Measurements from ENCODE around the gene RFK. TPM values are rescaled to one million over a fixed set of nuclear protein-coding genes. Genes with fewer than 3 reads are reported as not detected.

RFK gene
- total RNA-seq, 1 experiment from 2014 or later, result 14.0 TPM

GRCh38 chr9:76401176-76401575, 7.0 kb upstream of the RFK start:
- intact Hi-C loops (cut with micrococcal nuclease; ENCODE audit: unreplicated experiment), result loop anchor here (5.0 kb wide), 1 partner anchor 41 kb away; no protein-coding TSS in a partner anchor
- TF ChIP-seq CTCF (IDR thresholded peaks at IDR 0.05; ENCODE audit: unreplicated experiment), result no peak
- H3K4me1 Mint-ChIP-seq (ENCODE audit: low read depth, unreplicated experiment), result peaks cover 28% of the 10 kb centered on the region
- no peak overlapping the region for H3K27ac Mint-ChIP-seq (ENCODE audit: unreplicated experiment)
- H3K27me3 Mint-ChIP-seq (ENCODE audit: unreplicated experiment), result no peaks in the 10 kb centered on the region
- DNase-seq, result no peak
- no peaks in the 10 kb centered on the region for H3K36me3 Mint-ChIP-seq (ENCODE audit: insufficient read depth, unreplicated experiment)
- H3K4me3 Mint-ChIP-seq (ENCODE audit: low read depth, unreplicated experiment), result no peak overlapping the region
- no TSS peak for BruUV-seq (replicated peaks)
- CTCF ChIA-PET, result no interaction called here
- no peaks in the 10 kb centered on the region for H3K9me3 Mint-ChIP-seq (ENCODE audit: low read depth, unreplicated experiment)

DNA sequence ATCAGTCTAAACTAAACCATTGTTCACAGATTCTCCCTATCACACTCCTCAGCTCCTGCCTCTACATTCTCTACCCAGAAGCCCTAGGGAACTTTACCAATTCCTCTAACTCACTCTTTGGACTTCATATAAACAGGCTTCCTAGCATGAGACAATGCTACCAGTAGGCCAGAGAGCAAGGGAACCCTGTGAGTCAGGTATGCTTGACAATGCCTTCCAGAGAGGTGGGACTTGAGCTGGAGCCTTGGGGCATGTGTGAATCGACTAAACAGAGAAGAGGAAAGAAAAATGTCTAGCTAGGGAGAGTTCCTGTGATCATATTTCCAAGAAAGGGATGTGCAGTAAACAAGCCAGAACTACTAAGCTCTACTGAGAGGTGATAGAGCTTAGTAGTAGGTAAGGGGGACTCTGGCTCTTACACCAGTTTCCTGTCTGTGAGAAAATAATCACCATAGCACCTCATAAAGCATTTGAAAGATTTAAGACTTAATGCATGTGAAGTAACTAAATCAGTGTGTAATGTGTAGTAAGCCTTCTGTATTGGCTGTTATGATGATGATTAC, 6.4 kb upstream of the RFK start:
- no peak overlapping the region for H3K27ac Mint-ChIP-seq (ENCODE audit: unreplicated experiment)
- no peaks in the 10 kb centered on the region for H3K36me3 Mint-ChIP-seq (ENCODE audit: insufficient read depth, unreplicated experiment)
- H3K4me1 Mint-ChIP-seq (ENCODE audit: low read depth, unreplicated experiment), result peaks cover 28% of the 10 kb centered on the region
- H3K9me3 Mint-ChIP-seq (ENCODE audit: low read depth, unreplicated experiment), result no peaks in the 10 kb centered on the region
- intact Hi-C loops (cut with micrococcal nuclease; ENCODE audit: unreplicated experiment), result loop anchor here (5.0 kb wide), 1 partner anchor 42 kb away; no protein-coding TSS in a partner anchor
- no peak for DNase-seq
- no peaks in the 10 kb centered on the region for H3K27me3 Mint-ChIP-seq (ENCODE audit: unreplicated experiment)
- no peak overlapping the region for H3K4me3 Mint-ChIP-seq (ENCODE audit: low read depth, unreplicated experiment)
- BruUV-seq (replicated peaks), result no TSS peak
- CTCF ChIA-PET, result interaction anchor here (0.9 kb wide), 1 partner anchor 32 kb away, joined by 3 read pairs; no protein-coding TSS in a partner anchor
- TF ChIP-seq CTCF (IDR thresholded peaks at IDR 0.05; ENCODE audit: unreplicated experiment), result no peak

DNA sequence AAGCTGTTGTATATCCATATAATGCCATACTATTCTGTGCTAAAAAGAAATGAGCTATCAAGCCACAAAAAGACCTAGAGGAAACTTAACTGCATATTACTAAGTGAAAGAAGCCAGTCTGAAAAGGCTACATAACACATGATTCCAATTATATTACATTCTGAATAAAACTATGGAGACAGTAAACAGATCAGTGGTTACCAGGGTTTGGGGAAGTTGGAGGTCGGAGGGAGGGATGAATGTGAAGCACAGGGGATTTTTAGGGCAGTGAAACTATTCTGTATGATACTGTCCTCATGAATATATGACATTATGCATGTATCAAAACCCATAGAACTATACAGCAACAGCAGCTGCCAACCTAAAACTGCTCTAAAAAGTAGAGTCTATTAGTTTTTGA, 5.6 kb upstream of the RFK start:
- BruUV-seq (replicated peaks), result no TSS peak
- no peaks in the 10 kb centered on the region for H3K27me3 Mint-ChIP-seq (ENCODE audit: unreplicated experiment)
- H3K9me3 Mint-ChIP-seq (ENCODE audit: low read depth, unreplicated experiment), result no peaks in the 10 kb centered on the region
- H3K27ac Mint-ChIP-seq (ENCODE audit: unreplicated experiment), result no peak overlapping the region
- peaks cover 2% of the 10 kb centered on the region for H3K36me3 Mint-ChIP-seq (ENCODE audit: insufficient read depth, unreplicated experiment)
- intact Hi-C loops (cut with micrococcal nuclease; ENCODE audit: unreplicated experiment), result loop anchor here (5.0 kb wide), 1 partner anchor 42 kb away; no protein-coding TSS in a partner anchor
- no peak for DNase-seq
- H3K4me3 Mint-ChIP-seq (ENCODE audit: low read depth, unreplicated experiment), result no peak overlapping the region
- CTCF ChIA-PET, result interaction anchor here (0.9 kb wide), 1 partner anchor 33 kb away, joined by 3 read pairs; no protein-coding TSS in a partner anchor
- H3K4me1 Mint-ChIP-seq (ENCODE audit: low read depth, unreplicated experiment), result peaks cover 28% of the 10 kb centered on the region
- no peak for TF ChIP-seq CTCF (IDR thresholded peaks at IDR 0.05; ENCODE audit: unreplicated experiment)

DNA sequence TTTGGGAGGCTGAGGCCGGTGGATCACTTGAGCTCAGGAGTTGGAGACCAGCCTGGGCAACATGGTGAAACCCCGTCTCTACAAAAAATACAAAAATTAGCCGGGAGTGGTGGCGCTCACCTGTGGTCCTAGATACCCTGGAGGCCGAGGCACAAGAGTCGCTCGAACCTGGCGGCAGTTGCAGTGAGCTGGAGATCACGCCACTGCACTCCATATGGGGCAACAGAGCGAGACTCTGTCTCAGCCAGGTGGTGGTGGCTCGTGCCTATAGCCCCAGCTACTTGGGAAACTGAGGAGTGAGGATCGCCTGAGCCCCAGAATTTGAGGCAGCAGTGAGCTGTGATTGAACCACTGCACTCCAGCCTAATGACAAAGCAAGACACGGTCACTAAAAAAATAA, 2.4 kb upstream of the RFK start:
- H3K36me3 Mint-ChIP-seq (ENCODE audit: insufficient read depth, unreplicated experiment), result peaks cover 23% of the 10 kb centered on the region
- CTCF ChIA-PET, result no interaction called here
- no peak for DNase-seq
- H3K4me3 Mint-ChIP-seq (ENCODE audit: low read depth, unreplicated experiment), result no peak overlapping the region
- peaks cover 15% of the 10 kb centered on the region for H3K4me1 Mint-ChIP-seq (ENCODE audit: low read depth, unreplicated experiment)
- no peaks in the 10 kb centered on the region for H3K9me3 Mint-ChIP-seq (ENCODE audit: low read depth, unreplicated experiment)
- H3K27me3 Mint-ChIP-seq (ENCODE audit: unreplicated experiment), result no peaks in the 10 kb centered on the region
- no TSS peak for BruUV-seq (replicated peaks)
- no peak for TF ChIP-seq CTCF (IDR thresholded peaks at IDR 0.05; ENCODE audit: unreplicated experiment)
- no peak overlapping the region for H3K27ac Mint-ChIP-seq (ENCODE audit: unreplicated experiment)
- intact Hi-C loops (cut with micrococcal nuclease; ENCODE audit: unreplicated experiment), result no loop called here
